Measurements from ENCODE around the gene MDFIC2.

MDFIC2 gene

GRCh38 chr3:70309591-70309990 is 2.8 kb downstream of the MDFIC2 start:
- Histone ChIP-seq H3K79me2 (ENCODE audit: insufficient read depth, low read length) (no peaks in the 10 kb centered on the region), H3K9me2 (ENCODE audit: low read depth, low read length) (no peaks in the 10 kb centered on the region), H3K4me3 (ENCODE audit: low read depth, low read length, poor library complexity, severe bottlenecking) (no peak overlapping the region), H3K36me3 (ENCODE audit: insufficient read depth, low read length) (no peaks in the 10 kb centered on the region), H3K9ac (ENCODE audit: low read length) (no peak overlapping the region), H3K27ac (ENCODE audit: low read depth, low read length, poor library complexity, severe bottlenecking) (no peak overlapping the region), H2AFZ (ENCODE audit: low read length) (no peak overlapping the region), H3K4me1 (ENCODE audit: insufficient read depth, low read length, severe bottlenecking) (no peaks in the 10 kb centered on the region), H3F3A (ENCODE audit: insufficient read depth, low read length) (no peaks in the 10 kb centered on the region), H4K20me1 (ENCODE audit: insufficient read depth, low read length) (no peaks in the 10 kb centered on the region), H3K4me2 (ENCODE audit: low read length) (no peak overlapping the region), H3K9me3 (ENCODE audit: low read length) (no peaks in the 10 kb centered on the region), H3K27me3 (ENCODE audit: insufficient read depth, low read length) (no peaks in the 10 kb centered on the region)
- no peak for TF ChIP-seq EZH2 (IDR thresholded peaks at IDR 0.05; ENCODE audit: borderline replicate concordance, low read length)
- TF ChIP-seq, protein P1, sequence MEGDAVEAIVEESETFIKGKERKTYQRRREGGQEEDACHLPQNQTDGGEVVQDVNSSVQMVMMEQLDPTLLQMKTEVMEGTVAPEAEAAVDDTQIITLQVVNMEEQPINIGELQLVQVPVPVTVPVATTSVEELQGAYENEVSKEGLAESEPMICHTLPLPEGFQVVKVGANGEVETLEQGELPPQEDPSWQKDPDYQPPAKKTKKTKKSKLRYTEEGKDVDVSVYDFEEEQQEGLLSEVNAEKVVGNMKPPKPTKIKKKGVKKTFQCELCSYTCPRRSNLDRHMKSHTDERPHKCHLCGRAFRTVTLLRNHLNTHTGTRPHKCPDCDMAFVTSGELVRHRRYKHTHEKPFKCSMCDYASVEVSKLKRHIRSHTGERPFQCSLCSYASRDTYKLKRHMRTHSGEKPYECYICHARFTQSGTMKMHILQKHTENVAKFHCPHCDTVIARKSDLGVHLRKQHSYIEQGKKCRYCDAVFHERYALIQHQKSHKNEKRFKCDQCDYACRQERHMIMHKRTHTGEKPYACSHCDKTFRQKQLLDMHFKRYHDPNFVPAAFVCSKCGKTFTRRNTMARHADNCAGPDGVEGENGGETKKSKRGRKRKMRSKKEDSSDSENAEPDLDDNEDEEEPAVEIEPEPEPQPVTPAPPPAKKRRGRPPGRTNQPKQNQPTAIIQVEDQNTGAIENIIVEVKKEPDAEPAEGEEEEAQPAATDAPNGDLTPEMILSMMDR (IDR thresholded peaks at IDR 0.05; ENCODE audit: low read length), result no peak

DNA sequence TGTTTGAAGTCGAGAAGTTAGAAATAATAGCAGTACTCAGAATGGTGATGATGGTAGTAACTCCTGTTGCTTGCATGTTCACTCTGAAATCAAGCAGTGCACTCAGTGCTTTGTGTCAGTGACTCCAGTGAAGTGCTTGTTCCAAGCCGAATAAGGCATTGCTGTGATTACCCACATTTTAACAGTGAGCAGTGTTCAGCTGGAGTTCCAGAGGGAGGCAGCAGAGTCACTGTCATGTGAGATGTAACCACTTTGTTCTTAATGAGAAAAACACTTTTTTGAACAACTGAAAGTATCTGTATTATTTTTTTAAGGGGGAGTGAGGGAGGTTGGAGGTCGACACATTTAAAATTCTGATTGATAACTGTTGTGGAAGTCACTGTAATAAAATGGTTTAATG is 3.7 kb downstream of the MDFIC2 start:
- Histone ChIP-seq H3K27ac (ENCODE audit: low read depth, low read length, poor library complexity, severe bottlenecking) (no peak overlapping the region), H3K4me1 (ENCODE audit: insufficient read depth, low read length, severe bottlenecking) (no peaks in the 10 kb centered on the region), H3K4me2 (ENCODE audit: low read length) (no peak overlapping the region), H3K27me3 (ENCODE audit: insufficient read depth, low read length) (no peaks in the 10 kb centered on the region), H3F3A (ENCODE audit: insufficient read depth, low read length) (no peaks in the 10 kb centered on the region), H3K4me3 (ENCODE audit: low read depth, low read length, poor library complexity, severe bottlenecking) (no peak overlapping the region), H3K9ac (ENCODE audit: low read length) (no peak overlapping the region), H2AFZ (ENCODE audit: low read length) (no peak overlapping the region), H3K36me3 (ENCODE audit: insufficient read depth, low read length) (no peaks in the 10 kb centered on the region), H3K9me3 (ENCODE audit: low read length) (no peaks in the 10 kb centered on the region), H3K9me2 (ENCODE audit: low read depth, low read length) (no peaks in the 10 kb centered on the region), H4K20me1 (ENCODE audit: insufficient read depth, low read length) (no peaks in the 10 kb centered on the region), H3K79me2 (ENCODE audit: insufficient read depth, low read length) (no peaks in the 10 kb centered on the region)
- no peak for TF ChIP-seq EZH2 (IDR thresholded peaks at IDR 0.05; ENCODE audit: borderline replicate concordance, low read length)
- TF ChIP-seq, protein P1 (IDR thresholded peaks at IDR 0.05; ENCODE audit: low read length), result peak; percentile 12; the same call in 1 of the 2 replicates

DNA sequence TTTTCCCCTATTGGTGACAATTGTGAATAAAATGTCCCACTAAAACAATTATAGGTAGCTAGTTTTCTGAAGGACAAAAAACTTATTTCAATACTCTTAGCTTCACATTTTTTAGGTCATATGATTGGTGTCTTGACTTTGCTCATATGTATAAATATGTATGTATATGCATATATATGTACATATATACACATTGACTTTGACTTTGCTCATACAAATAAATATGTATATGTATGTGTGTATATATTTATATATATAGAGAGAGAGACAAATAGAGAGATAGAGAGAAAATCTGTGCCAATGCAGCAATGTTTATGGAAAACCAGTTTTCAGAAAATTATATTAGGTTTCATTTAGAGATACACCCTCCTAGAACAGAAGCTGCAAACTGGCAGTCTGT is 5.7 kb downstream of the MDFIC2 start:
- Histone ChIP-seq H3F3A (ENCODE audit: insufficient read depth, low read length) (no peaks in the 10 kb centered on the region), H3K4me2 (ENCODE audit: low read length) (no peak overlapping the region), H4K20me1 (ENCODE audit: insufficient read depth, low read length) (no peaks in the 10 kb centered on the region), H3K36me3 (ENCODE audit: insufficient read depth, low read length) (no peaks in the 10 kb centered on the region), H3K79me2 (ENCODE audit: insufficient read depth, low read length) (no peaks in the 10 kb centered on the region), H3K4me1 (ENCODE audit: insufficient read depth, low read length, severe bottlenecking) (no peaks in the 10 kb centered on the region), H3K4me3 (ENCODE audit: low read depth, low read length, poor library complexity, severe bottlenecking) (no peak overlapping the region), H3K9me2 (ENCODE audit: low read depth, low read length) (no peaks in the 10 kb centered on the region), H3K9ac (ENCODE audit: low read length) (no peak overlapping the region), H2AFZ (ENCODE audit: low read length) (no peak overlapping the region), H3K27me3 (ENCODE audit: insufficient read depth, low read length) (no peaks in the 10 kb centered on the region), H3K27ac (ENCODE audit: low read depth, low read length, poor library complexity, severe bottlenecking) (no peak overlapping the region), H3K9me3 (ENCODE audit: low read length) (no peaks in the 10 kb centered on the region)
- TF ChIP-seq EZH2 (IDR thresholded peaks at IDR 0.05; ENCODE audit: borderline replicate concordance, low read length), result no peak

GRCh38 chr3:70298385-70298784 is 14.1 kb downstream of the MDFIC2 start:
- Histone ChIP-seq H3K9me3 (ENCODE audit: low read length) (no peaks in the 10 kb centered on the region), H3K27ac (ENCODE audit: low read depth, low read length, poor library complexity, severe bottlenecking) (no peak overlapping the region), H4K20me1 (ENCODE audit: insufficient read depth, low read length) (no peaks in the 10 kb centered on the region), H3K4me2 (ENCODE audit: low read length) (no peak overlapping the region), H2AFZ (ENCODE audit: low read length) (no peak overlapping the region), H3K27me3 (ENCODE audit: insufficient read depth, low read length) (no peaks in the 10 kb centered on the region), H3K79me2 (ENCODE audit: insufficient read depth, low read length) (no peaks in the 10 kb centered on the region), H3F3A (ENCODE audit: insufficient read depth, low read length) (no peaks in the 10 kb centered on the region), H3K9me2 (ENCODE audit: low read depth, low read length) (no peaks in the 10 kb centered on the region), H3K9ac (ENCODE audit: low read length) (no peak overlapping the region), H3K4me3 (ENCODE audit: low read depth, low read length, poor library complexity, severe bottlenecking) (no peak overlapping the region), H3K4me1 (ENCODE audit: insufficient read depth, low read length, severe bottlenecking) (no peaks in the 10 kb centered on the region), H3K36me3 (ENCODE audit: insufficient read depth, low read length) (no peaks in the 10 kb centered on the region)
- TF ChIP-seq, protein P1 (IDR thresholded peaks at IDR 0.05; ENCODE audit: low read length), result no peak
- no peak for TF ChIP-seq EZH2 (IDR thresholded peaks at IDR 0.05; ENCODE audit: borderline replicate concordance, low read length)
